Body of pancreas (tissue), 4 donors: ENCODE data around the gene CDK14.

Experiments used
- CTCF ChIP-seq, 7 experiments: fragments of 450-650 bp in 4 of 7; fragments of 200-600 bp in 3 of 7; sonication (generic) in 3 of 7; IDR thresholded peaks; one replicate each; pipeline ENCODE4 v1.5.1; 2016 to 2019; ENCODE audit warnings: antibody characterized with exemption in 7 of 7
- POLR2A ChIP-seq, 3 donors: fragments of 450-650 bp; IDR thresholded peaks; one replicate each; pipeline ENCODE4 v1.6.1; 2016; ENCODE audit warnings: antibody characterized with exemption in 3 of 3, mild to moderate bottlenecking in 2 of 3

DNA sequence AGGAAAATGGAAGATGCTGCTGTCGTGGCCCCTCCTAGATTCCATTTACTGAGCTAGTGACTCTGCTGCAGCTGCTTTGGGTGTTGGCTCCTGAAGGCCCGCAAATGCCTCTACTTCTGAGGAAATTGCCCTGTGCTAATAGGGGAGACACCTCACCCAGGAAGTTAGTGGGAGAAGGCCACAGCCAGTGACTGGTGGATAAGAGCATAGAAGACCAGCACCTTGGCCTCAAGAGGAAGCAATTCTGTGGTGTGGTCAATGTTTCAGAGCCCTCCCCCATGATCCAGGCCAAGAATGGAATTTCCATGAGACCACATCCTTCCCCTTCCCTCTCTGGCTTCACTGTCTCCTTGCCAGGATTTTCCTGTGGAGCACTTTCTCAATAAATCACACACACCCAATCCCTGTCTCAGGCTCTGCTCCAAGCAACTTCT, 643.1 kb downstream of the CDK14 start:
- TF ChIP-seq CTCF (IDR thresholded peaks at IDR 0.05), result no peak
- TF ChIP-seq POLR2A (IDR thresholded peaks at IDR 0.05), result no peak
